ENCODE results near the gene TTLL11.
"Not testable (repeated sequence)": the region's sequence is repeated elsewhere in the genome, so short reads cannot be mapped to it uniquely, and the experiment has no call there.

The TTLL11 gene

GRCh38 chr9:121816449-121816817 is 276.7 kb downstream of the TTLL11 start:
- DNase-seq (ENCODE audit: low read depth, low spot score) = no peak

- no peak for DNase-seq (ENCODE audit: low read depth, low spot score)
Observed at GRCh38 chr9:121815546-121816448, 277.3 kb downstream of the TTLL11 start.

GRCh38 chr9:121815084-121815483 is 278.0 kb downstream of the TTLL11 start:
- DNase-seq (ENCODE audit: low read depth, low spot score) = no peak

- DNase-seq (ENCODE audit: low read depth, low spot score) = no peak
Observed at GRCh38 chr9:121814594-121814993, 278.5 kb downstream of the TTLL11 start.

- no peak for DNase-seq (ENCODE audit: low read depth, low spot score)
Observed at GRCh38 chr9:121813519-121814210, 279.4 kb downstream of the TTLL11 start.

- no peak for DNase-seq (ENCODE audit: low read depth, low spot score)
Observed at GRCh38 chr9:121812159-121812735, 280.9 kb downstream of the TTLL11 start.

GRCh38 chr9:121811751-121812150 is 281.4 kb downstream of the TTLL11 start:
- DNase-seq (ENCODE audit: low read depth, low spot score) = no peak

- no peak for DNase-seq (ENCODE audit: low read depth, low spot score)
Observed at GRCh38 chr9:121811140-121811539, 282.0 kb downstream of the TTLL11 start.

- DNase-seq (ENCODE audit: low read depth, low spot score) = no peak
Observed at GRCh38 chr9:121810489-121810888, 282.6 kb downstream of the TTLL11 start.

GRCh38 chr9:121809356-121810050 is 283.6 kb downstream of the TTLL11 start:
- no peak for DNase-seq (ENCODE audit: low read depth, low spot score)

GRCh38 chr9:121808781-121809180 is 284.3 kb downstream of the TTLL11 start:
- no peak for DNase-seq (ENCODE audit: low read depth, low spot score)

- DNase-seq (ENCODE audit: low read depth, low spot score) = no peak
Observed at GRCh38 chr9:121807823-121808278, 285.3 kb downstream of the TTLL11 start.

- no peak for DNase-seq (ENCODE audit: low read depth, low spot score)
Observed at GRCh38 chr9:121807069-121807822, 285.9 kb downstream of the TTLL11 start.

GRCh38 chr9:121802753-121803152 is 290.4 kb downstream of the TTLL11 start:
- DNase-seq (ENCODE audit: low read depth, low spot score) = no peak

GRCh38 chr9:121801579-121801978 is 291.5 kb downstream of the TTLL11 start:
- no peak for DNase-seq (ENCODE audit: low read depth, low spot score)

GRCh38 chr9:121800376-121800775 is 292.7 kb downstream of the TTLL11 start:
- no peak for DNase-seq (ENCODE audit: low read depth, low spot score)

GRCh38 chr9:121798941-121799340 is 294.2 kb downstream of the TTLL11 start:
- DNase-seq (ENCODE audit: low read depth, low spot score) = no peak

- no peak for DNase-seq (ENCODE audit: low read depth, low spot score)
Observed at GRCh38 chr9:121797081-121797480, 296.0 kb downstream of the TTLL11 start.

- not testable (repeated sequence) for DNase-seq (ENCODE audit: low read depth, low spot score)
Observed at GRCh38 chr9:121794334-121794733, 298.8 kb downstream of the TTLL11 start.

- DNase-seq (ENCODE audit: low read depth, low spot score) = not testable (repeated sequence)
Observed at GRCh38 chr9:121792476-121792875, 300.6 kb downstream of the TTLL11 start.

GRCh38 chr9:121790841-121791240 is 302.3 kb downstream of the TTLL11 start:
- DNase-seq (ENCODE audit: low read depth, low spot score) = no peak

All from activated CD4-positive, CD25-positive, alpha-beta regulatory T cell treated with anti-CD3 and anti-CD28 coated beads, Interleukin-2, amount 50 U/mL, for 16 hours (primary cell).